ENCODE results near the gene DOK3. TPM values are rescaled to one million over a fixed set of nuclear protein-coding genes. Genes with fewer than 3 reads are reported as not detected.

DOK3 gene
- total and polyA plus RNA-seq, 2 of the 13 experiments (the other 11 are each of a cell fraction or from before 2014, with no cell fraction given), result 1.4 to 1.5 TPM

- peak overlapping the region; percentile 83 for H3K9ac ChIP-seq (ENCODE audit: insufficient read depth, low read depth, low read length)
- FAIRE-seq (no peak), ATAC-seq (peak; percentile 79), DNase-seq (ENCODE audit: low spot score) (peak; percentile 85)
- CTCF ChIA-PET (ENCODE audit: low intra/inter-chr PET ratio, low total read pairs), result interaction anchor here (1.0 kb wide), 1 partner anchor 41 kb away, joined by 3 read pairs; no protein-coding TSS in a partner anchor
- peaks cover 15% of the 10 kb centered on the region; the same call in 1 of the 2 replicates for H4K20me1 ChIP-seq (ENCODE audit: insufficient read depth, low read length)
- H3K4me3 ChIP-seq (replicated peaks in 1 of 3; ENCODE audit: insufficient read depth in 1 of 3, low read depth in 2 of 3, low read length in 3 of 3), result peak overlapping the region; percentile 65 to 85 (median 68)
- peak overlapping the region; percentile 99 for H3K4me2 ChIP-seq (ENCODE audit: low read depth, low read length)
- H3K36me3 ChIP-seq (replicated peaks in 1 of 2; ENCODE audit: control insufficient read depth in 1 of 2, insufficient read depth in 2 of 2, low read length in 2 of 2), result no peaks in the 10 kb centered on the region; a peak in 1 of 5 replicates
- H2AFZ ChIP-seq (ENCODE audit: low read length), result no peak overlapping the region
- BruUV-seq (replicated peaks), result no TSS peak
- intact Hi-C loops (cut with micrococcal nuclease; ENCODE audit: unreplicated experiment) (loop anchor here (2.0 to 5.0 kb wide), 2 partner anchors 40 to 185 kb away; partner anchors contain the start of gene MXD3), in situ Hi-C loops (cut with HindIII; ENCODE audit: extremely low pct_ligation_motif_present, low pct_unique_long_range_greater_than_20kb) (no loop called here)
- no peaks in the 10 kb centered on the region for H3K9me3 ChIP-seq (ENCODE audit: low read length)
- 0% methylated on average over 9 of the region's 29 CpGs for WGBS (ENCODE audit: low lambda C conversion rate)
- peaks cover 51% of the 10 kb centered on the region for H3K4me1 ChIP-seq (ENCODE audit: insufficient read depth, low read length)
- POLR2A ChIA-PET, result interaction anchor here (0.9 to 3.6 kb wide), 20 partner anchors 12 to 410 kb away, joined by 3 to 42 read pairs (median 5); partner anchors contain the start of genes DDX41, DOK3, FGFR4 and TMED9
- peaks cover 0 to 23% of the 10 kb centered on the region in 2 experiments; a peak in 3 of 5 replicates for H3K27me3 ChIP-seq (ENCODE audit: control insufficient read depth in 1 of 2, insufficient read depth in 2 of 2, low read length in 2 of 2)
- H3K27ac ChIP-seq (ENCODE audit: extremely low read length, insufficient read depth, low read length), result peak overlapping the region; percentile 75
- H3K79me2 ChIP-seq (ENCODE audit: insufficient read depth, low read length), result no peaks in the 10 kb centered on the region
- no peak for TF ChIP-seq ZNF691 (CRISPR knock-in tag; IDR thresholded peaks at IDR 0.05; ENCODE audit: borderline replicate concordance, low read depth)
- no peak for TF ChIP-seq ZNF562 (CRISPR knock-in tag; IDR thresholded peaks at IDR 0.05; ENCODE audit: borderline replicate concordance)
- no peak for TF ChIP-seq TRIM24 (CRISPR knock-in tag; IDR thresholded peaks at IDR 0.05)
- no peak for TF ChIP-seq ZSCAN25 (CRISPR knock-in tag; IDR thresholded peaks at IDR 0.05)
- no peak for TF ChIP-seq FUBP1 (CRISPR knock-in tag; IDR thresholded peaks at IDR 0.05; ENCODE audit: borderline replicate concordance)
- no peak for TF ChIP-seq FOXJ3 (CRISPR knock-in tag; IDR thresholded peaks at IDR 0.05; ENCODE audit: borderline replicate concordance)
- no peak; the same call in 1 of the 2 replicates for TF ChIP-seq ZNF598 (CRISPR knock-in tag; IDR thresholded peaks at IDR 0.05; ENCODE audit: borderline replicate concordance)
- TF ChIP-seq ZNF331 (CRISPR knock-in tag; IDR thresholded peaks at IDR 0.05), result peak; percentile 13; the same call in 1 of the 2 replicates
- peak; percentile 85 for TF ChIP-seq DRAP1 (CRISPR knock-in tag; IDR thresholded peaks at IDR 0.05)
- TF ChIP-seq SNAPC2 (CRISPR knock-in tag; IDR thresholded peaks at IDR 0.05), result no peak
- TF ChIP-seq ZNF776 (CRISPR knock-in tag; IDR thresholded peaks at IDR 0.05), result no peak
- 0 out of 2 replicates have a peak, but pooled peaks have one; percentile 9 for TF ChIP-seq ZFP90 (CRISPR knock-in tag; IDR thresholded peaks at IDR 0.05; ENCODE audit: borderline replicate concordance)
- TF ChIP-seq SIN3A (IDR thresholded peaks at IDR 0.05; ENCODE audit: borderline replicate concordance, low read depth, low read length), result 0 out of 2 replicates have a peak, but pooled peaks have one; percentile 51
- no peak for TF ChIP-seq GABPB1 (CRISPR knock-in tag; IDR thresholded peaks at IDR 0.05)
- TF ChIP-seq TMF1 (CRISPR knock-in tag; IDR thresholded peaks at IDR 0.05; ENCODE audit: low read depth), result no peak
- TF ChIP-seq THRA (CRISPR knock-in tag; IDR thresholded peaks at IDR 0.05; ENCODE audit: borderline replicate concordance), result no peak
- 0 out of 2 replicates have a peak, but pooled peaks have one; percentile 30 for TF ChIP-seq RFXAP (CRISPR knock-in tag; IDR thresholded peaks at IDR 0.05; ENCODE audit: borderline replicate concordance)
- no peak for TF ChIP-seq ZNF143 (CRISPR knock-in tag; IDR thresholded peaks at IDR 0.05)
- peak; percentile 62 for TF ChIP-seq HNRNPK (IDR thresholded peaks at IDR 0.05; ENCODE audit: low read depth, low read length, poor library complexity, severe bottlenecking)
- TF ChIP-seq ZNF180 (CRISPR knock-in tag; IDR thresholded peaks at IDR 0.05; ENCODE audit: borderline replicate concordance, low read depth), result no peak
These were observed 12.8 kb downstream of the DOK3 start for GRCh38 chr5:177496727-177497291.
